ENCODE results near the gene GNAS.

The GNAS gene

DNA sequence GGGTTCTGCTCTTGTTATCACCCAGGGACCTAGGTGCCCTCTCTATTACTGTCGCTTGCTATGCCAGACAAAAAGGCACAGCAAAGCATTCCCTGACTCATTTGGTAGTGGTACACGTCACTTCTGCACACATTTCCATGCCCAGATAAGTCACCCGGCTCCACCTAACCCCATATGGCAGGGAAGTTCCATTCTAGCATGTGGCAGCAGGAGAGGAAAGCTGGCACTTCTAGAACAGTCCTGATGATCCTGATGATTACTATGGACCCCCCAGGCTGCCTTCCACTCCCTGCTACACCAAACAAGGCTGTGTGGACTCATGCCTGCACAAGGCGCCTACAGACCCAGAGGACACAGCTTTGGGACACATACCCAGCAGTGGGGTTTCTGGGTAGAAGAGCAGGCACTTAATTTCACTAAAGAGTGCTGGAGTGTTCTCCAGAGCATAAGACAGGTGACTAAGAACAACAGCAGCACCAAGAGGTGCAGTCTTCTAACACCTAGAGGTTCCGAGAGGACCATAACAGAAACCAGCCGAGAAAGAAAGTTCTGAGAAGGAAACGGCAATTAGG is 75.1 kb downstream of the GNAS start:
- Histone ChIP-seq H3K4me3 (ENCODE audit: low read length) (no peak overlapping the region), H3K27me3 (ENCODE audit: control insufficient read depth, low read length) (peaks cover 19% of the 10 kb centered on the region), H3K9me3 (ENCODE audit: control insufficient read depth, insufficient read depth, low read length) (no peaks in the 10 kb centered on the region)

DNA sequence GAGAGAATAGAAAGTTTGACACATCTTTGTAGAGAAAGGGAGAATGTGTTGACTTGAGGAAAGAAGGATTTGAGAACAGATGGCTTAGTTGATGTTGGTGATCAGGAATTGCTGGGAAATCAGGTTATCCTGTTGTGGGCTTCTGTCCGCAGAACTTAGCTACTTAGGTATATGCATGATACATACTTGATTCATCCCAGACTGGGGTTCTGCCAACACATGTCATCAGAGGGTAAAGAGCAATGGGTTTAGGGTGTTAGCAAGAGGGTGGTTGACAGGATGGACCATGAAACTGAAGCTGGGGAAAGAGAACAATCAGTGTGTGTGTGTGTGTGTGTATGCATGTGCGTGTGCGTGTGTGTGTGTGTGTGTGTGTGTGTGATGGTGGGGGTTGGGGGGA is 78.0 kb downstream of the GNAS start:
- peaks cover 25% of the 10 kb centered on the region for H3K27me3 ChIP-seq (ENCODE audit: control insufficient read depth, low read length)
- H3K9me2 ChIP-seq (replicated peaks; ENCODE audit: control insufficient read depth, low read length), result no peaks in the 10 kb centered on the region
- no peaks in the 10 kb centered on the region for H3K9me3 ChIP-seq (ENCODE audit: control insufficient read depth, insufficient read depth, low read length)
- no peaks in the 10 kb centered on the region for H4K20me1 ChIP-seq (ENCODE audit: control insufficient read depth, insufficient read depth, low read depth, low read length)
- H3K4me2 ChIP-seq (ENCODE audit: low read length), result no peak overlapping the region
- no peaks in the 10 kb centered on the region for H3K4me1 ChIP-seq (ENCODE audit: control insufficient read depth, low read length)
- H3K36me3 ChIP-seq (ENCODE audit: control insufficient read depth, low read length), result no peaks in the 10 kb centered on the region
- H3K27ac ChIP-seq (ENCODE audit: low read depth, low read length), result no peak overlapping the region
- no peak overlapping the region for H3K4me3 ChIP-seq (ENCODE audit: low read length)
- no peaks in the 10 kb centered on the region for H3K79me2 ChIP-seq (ENCODE audit: control insufficient read depth, low read length)
- H3F3A ChIP-seq (ENCODE audit: control insufficient read depth, insufficient read depth), result no peaks in the 10 kb centered on the region
- TF ChIP-seq CTCF (IDR thresholded peaks at IDR 0.05; ENCODE audit: low read depth, low read length, poor library complexity, severe bottlenecking), result no peak
- TF ChIP-seq EZH2phosphoT487 (IDR thresholded peaks at IDR 0.05; ENCODE audit: borderline replicate concordance, low read length), result no peak

More for the DNA sequence above, 75.1 kb downstream of the GNAS start:
- H3K27ac ChIP-seq (ENCODE audit: low read depth, low read length), result no peak overlapping the region
- H3F3A ChIP-seq (ENCODE audit: control insufficient read depth, insufficient read depth), result no peaks in the 10 kb centered on the region
- H3K79me2 ChIP-seq (ENCODE audit: control insufficient read depth, low read length), result no peaks in the 10 kb centered on the region
- no peaks in the 10 kb centered on the region for H4K20me1 ChIP-seq (ENCODE audit: control insufficient read depth, insufficient read depth, low read depth, low read length)
- H3K4me2 ChIP-seq (ENCODE audit: low read length), result no peak overlapping the region
- no peaks in the 10 kb centered on the region for H3K9me2 ChIP-seq (replicated peaks; ENCODE audit: control insufficient read depth, low read length)
- no peaks in the 10 kb centered on the region for H3K4me1 ChIP-seq (ENCODE audit: control insufficient read depth, low read length)
- TF ChIP-seq CTCF (IDR thresholded peaks at IDR 0.05; ENCODE audit: low read depth, low read length, poor library complexity, severe bottlenecking) (no peak), EZH2phosphoT487 (IDR thresholded peaks at IDR 0.05; ENCODE audit: borderline replicate concordance, low read length) (no peak)
- no peaks in the 10 kb centered on the region for H3K36me3 ChIP-seq (ENCODE audit: control insufficient read depth, low read length)

DNA sequence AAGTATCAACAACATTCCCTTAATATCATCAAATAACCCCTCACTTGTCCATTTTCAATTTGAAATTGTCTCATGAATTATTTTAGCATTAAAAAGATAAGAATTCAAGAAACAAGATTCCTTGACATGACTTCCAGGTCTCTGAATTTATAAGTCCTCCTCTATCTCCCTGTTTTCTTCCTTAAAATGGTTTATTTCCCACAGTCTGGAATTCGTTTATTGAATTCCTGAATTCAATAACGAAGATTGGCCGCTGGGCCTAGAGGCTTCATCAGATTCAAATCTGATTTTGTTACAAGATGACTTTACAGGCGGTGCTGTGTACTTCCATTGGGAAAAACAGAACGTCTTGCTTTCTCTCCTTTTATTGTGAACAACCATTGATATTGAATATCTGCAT is 79.7 kb downstream of the GNAS start:
- Histone ChIP-seq H3K79me2 (ENCODE audit: control insufficient read depth, low read length) (no peaks in the 10 kb centered on the region), H3K4me2 (ENCODE audit: low read length) (no peak overlapping the region), H4K20me1 (ENCODE audit: control insufficient read depth, insufficient read depth, low read depth, low read length) (no peaks in the 10 kb centered on the region), H3K27me3 (ENCODE audit: control insufficient read depth, low read length) (peaks cover 24% of the 10 kb centered on the region), H3K4me3 (ENCODE audit: low read length) (no peak overlapping the region), H3K4me1 (ENCODE audit: control insufficient read depth, low read length) (no peaks in the 10 kb centered on the region), H3K27ac (ENCODE audit: low read depth, low read length) (no peak overlapping the region), H3K9me3 (ENCODE audit: control insufficient read depth, insufficient read depth, low read length) (peaks cover 5% of the 10 kb centered on the region; the same call in 1 of the 2 replicates), H3F3A (ENCODE audit: control insufficient read depth, insufficient read depth) (no peaks in the 10 kb centered on the region), H3K36me3 (ENCODE audit: control insufficient read depth, low read length) (no peaks in the 10 kb centered on the region), H3K9me2 (replicated peaks; ENCODE audit: control insufficient read depth, low read length) (no peaks in the 10 kb centered on the region)
- no peak for TF ChIP-seq EZH2phosphoT487 (IDR thresholded peaks at IDR 0.05; ENCODE audit: borderline replicate concordance, low read length)
- TF ChIP-seq CTCF (IDR thresholded peaks at IDR 0.05; ENCODE audit: low read depth, low read length, poor library complexity, severe bottlenecking), result no peak

Measured in DOHH2 (cell line).